SW 1271 (cell line): ENCODE results near the gene LIN28B.
"Not testable (repeated sequence)": the region's sequence is repeated elsewhere in the genome, so short reads cannot be mapped to it uniquely, and the experiment has no call there.

Experiments
- DNase-seq, 2 experiments: peaks; one replicate each; lab custom pipeline; 2025; lab: John Stamatoyannopoulos, UW

The LIN28B gene, protein sequence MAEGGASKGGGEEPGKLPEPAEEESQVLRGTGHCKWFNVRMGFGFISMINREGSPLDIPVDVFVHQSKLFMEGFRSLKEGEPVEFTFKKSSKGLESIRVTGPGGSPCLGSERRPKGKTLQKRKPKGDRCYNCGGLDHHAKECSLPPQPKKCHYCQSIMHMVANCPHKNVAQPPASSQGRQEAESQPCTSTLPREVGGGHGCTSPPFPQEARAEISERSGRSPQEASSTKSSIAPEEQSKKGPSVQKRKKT

DNA sequence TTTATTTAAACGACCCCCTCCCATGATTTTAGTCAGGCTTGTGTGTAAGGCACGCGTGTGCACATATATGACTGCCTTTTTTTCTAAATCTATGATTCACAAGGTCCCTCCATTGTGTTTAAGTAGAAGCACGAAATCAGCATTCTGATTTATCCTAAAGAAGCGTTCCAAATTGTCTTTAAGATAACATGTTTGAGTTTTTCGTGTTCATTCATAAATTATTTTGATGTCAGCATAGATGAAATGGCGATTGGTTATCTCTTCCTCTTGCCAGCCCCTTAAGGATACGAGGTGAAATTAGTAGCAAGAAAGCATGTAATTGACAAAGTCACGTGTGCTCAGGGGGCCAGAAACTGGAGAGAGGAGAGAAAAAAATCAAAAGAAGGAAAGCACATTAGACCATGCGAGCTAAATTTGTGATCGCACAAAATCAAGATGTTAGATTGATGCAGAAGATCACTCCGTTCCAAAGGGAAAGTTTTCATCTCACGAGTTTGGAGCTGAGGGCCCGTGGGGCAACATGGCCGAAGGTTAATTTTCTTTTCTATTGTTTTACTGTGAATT is at the start of gene LIN28B:
TSS of gene LIN28B (plus strand) at position 377 of the 564 bp plus-strand sequence. CDS start at position 521, 144 bp downstream.
- no peak for DNase-seq

DNA sequence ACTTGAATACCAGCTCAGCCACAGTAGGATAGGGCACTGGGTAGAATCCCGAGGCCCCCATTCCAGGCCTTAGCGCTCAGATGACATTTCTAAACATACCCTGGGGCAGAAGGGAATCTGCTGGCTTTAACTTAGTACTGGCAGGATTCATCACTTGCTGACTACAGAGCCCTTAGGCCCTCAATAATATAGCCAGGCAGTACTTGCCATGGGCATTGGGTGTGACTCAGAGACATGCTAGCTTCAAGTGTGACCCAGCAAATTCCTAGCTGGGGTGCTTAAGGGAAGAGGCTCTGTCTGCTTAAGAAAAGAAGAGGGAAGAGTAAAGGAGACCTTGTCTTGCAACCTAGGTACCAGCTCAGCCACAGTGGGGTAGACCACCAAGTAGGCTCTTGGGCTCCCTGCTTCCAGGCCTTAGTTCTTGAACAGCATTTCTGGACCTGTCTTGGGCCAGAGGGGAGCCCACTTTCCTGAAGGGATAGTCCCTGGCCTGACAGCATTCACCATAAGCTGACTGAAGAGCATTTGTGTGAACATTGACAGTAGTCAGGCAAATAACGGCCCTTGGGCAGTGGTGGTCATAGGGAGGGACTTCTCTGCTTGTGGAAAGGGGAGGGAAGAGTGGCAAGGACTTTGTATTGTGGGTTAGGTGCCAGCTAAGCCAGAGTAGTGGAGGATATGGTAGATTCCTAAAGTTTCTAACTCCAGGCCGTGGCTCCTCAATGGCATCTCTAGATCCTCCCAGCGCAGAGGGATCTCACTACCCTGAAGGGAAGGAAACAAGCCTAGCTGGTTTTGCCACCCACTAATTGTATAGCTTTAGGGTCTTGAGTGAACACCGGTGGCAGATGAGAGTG is 48.6 kb upstream of the LIN28B start:
- no peak for DNase-seq

DNA sequence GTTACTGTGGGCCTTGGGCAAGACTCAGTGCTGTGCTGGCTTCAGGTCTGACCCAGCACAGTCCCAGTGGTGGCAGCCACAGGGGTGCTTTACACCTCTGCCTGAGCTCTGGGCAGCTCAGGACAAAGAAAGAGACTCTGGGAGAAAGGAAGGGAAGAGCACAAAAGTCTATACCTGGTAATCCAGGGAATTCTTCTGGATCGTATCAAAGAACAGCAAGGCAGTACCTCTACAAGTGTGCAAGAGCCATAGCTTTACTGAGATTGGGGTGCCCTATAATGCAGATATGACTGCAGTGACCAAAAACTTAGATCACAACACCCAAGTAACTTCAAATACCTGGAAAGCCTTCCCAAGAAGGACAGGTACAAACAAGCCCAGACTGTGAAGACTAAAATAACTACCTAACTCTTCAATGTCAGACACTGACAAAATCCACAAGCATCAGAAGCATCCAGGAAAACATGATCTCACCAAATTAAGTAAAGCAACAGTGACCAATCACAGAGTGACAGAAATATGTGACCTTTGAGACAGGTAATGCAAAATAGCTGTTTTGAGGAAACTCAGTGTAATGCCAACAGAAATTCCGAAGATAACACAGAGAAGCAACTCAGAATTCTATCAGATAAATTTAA is 47.9 kb upstream of the LIN28B start:
- DNase-seq = no peak

DNA sequence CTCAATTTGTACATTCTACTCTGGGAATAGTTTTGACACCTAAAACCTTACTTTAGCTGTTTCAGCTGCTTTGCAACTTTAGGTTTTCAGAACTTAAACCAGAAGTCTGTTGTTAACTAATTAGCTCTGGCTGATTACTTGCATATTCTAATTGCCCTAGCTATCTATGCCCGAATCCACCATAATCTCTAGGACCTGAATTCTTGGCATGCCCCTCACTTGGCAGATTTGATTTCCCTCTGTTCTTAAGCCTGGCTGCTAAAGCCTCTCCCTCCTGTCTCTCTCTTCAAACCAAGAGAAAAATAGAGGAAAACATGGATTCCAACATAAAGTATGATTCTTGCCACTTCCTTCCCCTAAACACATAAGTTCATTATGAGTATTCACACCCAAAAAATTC is 35.0 kb upstream of the LIN28B start:
- DNase-seq = no peak

DNA sequence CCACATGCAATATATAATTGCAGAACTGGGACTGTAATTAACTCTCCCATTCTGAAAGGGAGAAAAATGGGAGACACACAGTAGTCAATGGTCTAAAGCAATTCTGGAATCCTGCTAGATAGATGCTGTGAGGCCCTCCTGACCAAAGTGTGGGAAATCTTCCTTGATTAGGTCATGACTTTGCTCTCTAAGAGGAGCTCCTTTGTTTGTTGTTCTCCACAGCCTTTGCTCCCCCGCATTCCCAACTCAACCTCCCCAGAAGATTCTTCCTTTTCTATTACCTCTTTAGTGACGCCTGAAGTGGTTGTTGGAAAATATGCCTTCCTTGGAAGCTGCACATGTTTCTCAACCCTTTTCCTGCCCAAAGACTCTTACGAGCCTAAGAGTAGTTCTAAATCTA is 28.8 kb upstream of the LIN28B start:
- no peak for DNase-seq

DNA sequence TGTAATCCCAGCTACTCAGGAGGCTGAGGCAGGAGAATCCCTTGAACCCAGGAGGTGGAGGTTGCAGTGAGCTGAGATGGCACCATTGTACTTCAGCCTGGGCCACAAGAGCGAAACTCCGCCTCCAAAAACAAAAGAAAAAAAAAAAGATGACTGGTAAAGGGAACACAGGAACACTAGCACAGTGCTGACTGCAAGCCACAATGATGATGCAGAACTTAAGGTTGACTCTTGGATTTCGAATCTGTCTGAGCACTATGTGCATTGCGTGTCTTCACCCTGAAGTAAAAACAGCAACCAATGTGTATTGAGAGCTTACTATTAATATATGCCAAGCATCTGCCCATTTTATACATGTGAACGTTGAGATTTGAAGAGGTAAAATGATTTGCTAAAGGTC is 27.6 kb upstream of the LIN28B start:
- DNase-seq = no peak

DNA sequence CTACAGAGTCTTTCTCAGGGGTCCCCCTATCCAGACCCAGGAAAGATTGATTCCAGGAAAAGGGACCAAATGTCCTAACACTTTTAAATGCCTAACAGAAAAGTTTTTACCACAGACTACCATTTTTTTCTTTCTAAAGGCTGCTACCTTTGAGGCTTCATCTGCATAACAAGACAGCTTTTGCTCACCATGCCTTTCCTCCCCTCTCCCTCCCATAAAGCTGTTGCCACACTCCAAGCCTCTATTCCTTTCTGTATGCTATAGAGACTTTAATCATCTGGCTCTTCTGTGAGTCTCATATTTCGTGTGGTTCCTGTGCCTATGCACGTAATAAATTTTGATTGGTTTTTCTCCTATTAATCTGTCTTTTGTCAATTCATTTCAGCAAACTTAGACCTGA is 26.0 kb upstream of the LIN28B start:
- no peak for DNase-seq

DNA sequence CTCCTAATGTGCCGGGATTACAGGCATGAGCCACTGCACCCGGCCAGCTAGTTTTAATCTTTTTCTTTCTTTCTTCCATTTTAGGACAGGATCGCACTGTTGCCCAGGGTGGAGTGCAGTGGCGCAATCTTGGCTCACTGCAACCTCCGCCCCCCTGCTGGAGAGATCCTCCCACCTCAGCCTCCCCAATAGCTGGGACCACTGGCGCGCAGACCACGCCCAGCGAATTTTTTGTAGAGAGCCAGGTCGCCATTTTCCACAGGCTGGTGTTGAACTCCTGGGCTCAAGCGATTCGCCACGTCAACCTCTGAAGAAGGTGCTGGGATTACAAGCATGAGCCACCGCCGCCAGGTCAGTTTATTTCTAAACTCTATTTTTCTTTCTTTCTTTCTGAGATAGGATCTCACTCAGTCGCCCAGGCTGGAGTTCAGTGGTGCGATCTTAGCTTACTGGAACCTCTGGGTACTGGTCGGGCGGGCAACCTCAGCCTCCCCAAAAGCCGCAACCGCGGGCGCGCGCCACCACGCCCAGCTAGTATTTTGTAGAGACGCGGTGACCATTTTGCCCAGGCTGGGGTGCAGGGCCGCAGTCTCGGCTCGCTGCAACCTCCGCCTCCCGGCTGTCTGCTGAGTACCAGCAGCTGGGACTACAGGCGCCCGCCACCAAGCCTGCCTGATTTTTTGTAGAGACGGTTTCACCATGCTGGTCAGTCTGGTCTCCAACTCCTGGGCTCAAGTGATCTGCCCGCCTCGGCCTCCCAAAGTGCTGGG is 20.0 kb upstream of the LIN28B start:
- DNase-seq = no peak

DNA sequence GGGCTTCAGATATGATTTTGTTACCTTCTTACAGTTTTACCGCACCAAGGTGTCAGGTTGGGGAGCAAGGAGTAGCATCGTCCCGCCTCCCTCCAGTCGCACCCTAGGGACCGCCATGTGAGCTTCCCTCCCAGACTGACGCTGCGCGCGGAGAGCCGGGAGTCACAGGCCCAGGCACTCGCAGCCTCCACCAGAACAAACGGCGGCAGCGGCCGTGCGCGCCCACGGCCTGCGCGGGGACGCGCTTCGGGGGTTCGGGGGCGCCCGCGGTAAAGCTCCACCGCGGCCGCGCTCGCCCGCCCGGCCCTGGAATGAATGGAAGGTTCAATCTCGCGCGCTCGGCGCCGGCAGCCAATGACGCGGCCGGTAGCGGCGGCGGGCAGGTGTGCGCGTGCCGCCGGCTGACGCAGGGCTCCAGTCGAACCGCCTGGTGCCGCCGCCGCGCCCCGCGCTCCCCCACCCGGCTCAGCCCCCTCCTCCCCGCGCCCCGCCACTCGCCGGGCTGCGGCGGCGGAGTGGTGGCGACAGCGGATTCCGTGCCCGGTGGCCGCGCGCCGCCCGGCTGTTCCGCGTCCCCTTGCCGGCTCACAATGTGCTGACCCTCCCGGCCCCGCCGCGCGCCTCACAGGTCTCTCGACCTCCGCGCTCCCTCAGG is 16.5 kb upstream of the LIN28B start:
- no peak for DNase-seq

DNA sequence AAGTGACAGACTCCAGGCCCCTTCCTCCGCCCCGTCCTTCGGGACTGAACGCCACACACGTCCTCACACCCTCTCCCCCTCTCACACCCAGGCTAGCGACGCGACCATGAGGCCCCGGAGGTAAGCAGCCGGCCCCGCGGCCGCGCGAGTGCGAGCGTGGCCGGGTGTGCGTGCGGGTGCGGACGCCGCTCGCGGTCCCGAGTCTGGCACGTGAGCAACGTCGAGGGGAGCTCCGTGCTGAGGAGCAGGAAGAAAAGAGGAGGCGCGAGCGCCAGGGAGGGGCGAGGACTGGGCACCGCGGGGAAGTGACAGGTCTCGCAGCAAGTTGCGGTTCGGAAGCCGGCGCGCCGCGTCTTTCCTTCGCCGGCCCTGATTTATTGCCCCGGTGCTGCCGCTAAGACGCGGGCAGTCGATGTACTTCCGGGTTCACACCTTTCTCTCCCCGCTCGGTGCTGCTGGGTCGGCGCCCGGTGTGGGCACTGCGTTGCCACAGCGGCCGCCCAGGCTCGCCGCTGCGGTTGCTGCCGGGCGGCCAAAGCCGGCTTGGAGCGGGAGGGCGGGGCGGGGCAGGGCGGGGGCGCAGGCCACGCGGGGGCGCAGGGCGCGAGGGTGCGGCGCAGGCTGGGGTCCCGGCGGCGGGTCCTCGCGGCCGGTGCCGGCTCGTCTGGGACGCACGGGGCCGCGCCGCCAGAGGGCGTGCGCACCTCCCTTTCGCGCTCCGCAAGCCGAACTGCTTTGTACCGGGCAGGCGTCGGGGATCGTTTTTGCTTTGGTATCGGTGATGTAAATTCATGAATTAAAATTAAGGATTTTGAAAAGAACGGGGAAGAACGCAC is 15.8 kb upstream of the LIN28B start:
- no peak for DNase-seq

DNA sequence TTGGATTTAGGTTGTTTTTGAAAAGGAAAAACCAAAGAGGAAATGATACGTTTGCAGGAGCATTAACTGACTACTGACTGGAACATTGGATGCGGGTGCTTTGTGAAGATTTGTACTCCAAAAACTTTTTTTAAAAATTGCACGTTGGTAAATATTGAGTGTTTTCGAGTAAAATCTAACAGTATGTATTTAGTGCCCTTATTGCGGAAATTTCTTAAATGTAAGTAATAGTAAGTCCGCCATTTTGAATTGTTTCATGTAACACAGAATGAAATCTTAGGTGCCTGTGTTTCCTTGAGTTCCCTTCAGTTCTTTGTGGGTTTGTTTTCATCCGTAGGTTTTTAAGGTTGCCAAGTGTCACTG is 15.2 kb upstream of the LIN28B start:
- DNase-seq = no peak

DNA sequence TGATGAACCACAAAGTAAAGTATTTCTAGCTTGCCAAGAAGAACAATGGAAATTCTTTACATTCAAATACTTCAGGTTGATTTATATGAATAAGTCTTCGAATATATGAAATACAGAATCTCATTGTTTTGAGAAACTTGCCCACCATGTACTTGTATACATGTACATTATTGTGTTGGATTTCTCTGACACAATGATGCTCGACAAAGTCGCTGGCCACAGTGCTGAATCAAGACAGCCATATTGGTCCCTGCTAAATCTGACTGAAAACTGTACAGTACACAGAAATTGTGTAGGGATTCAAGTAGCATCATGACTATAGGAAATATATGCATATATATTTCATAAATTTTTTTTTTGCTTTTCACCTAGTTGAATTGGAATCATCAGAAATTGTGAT is 13.1 kb upstream of the LIN28B start:
- no peak for DNase-seq

DNA sequence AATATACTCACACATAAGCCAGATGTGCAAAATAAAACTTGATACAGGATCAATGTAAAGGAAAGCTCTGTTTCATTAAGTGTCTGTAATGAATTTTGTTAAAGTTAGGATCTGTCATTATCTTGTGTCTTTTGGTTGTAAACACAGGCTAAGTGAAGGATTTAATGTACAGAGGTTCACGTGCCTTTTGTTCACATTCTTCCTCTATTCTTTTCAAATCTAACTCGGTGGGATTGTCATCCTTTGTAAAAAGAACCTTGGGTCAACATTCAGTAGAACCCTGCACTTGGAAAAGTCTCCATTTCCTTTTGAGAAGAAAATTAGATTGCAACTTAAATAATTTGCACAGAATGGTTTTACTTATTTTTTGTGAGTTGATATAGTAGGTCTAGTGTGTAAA is 7.7 kb upstream of the LIN28B start:
- DNase-seq = no peak

DNA sequence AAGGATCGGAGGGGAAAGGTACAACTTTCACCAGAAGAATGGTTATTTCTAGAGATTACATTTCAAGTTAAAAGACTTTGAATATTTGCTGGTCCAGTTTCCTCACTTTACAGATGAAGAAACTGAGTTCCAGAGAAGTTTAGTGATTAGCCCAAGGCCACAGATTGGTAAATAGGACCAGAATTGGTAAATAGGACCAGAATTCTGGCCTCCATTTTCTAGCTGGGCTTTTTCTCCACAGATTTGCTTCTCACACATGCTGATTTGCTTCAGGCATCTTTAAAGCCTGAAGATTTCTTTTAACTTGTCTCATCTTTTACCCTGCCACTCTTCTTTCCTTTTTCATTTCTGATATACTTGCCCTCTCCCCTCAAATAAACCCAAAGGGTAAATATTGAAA is 5.2 kb upstream of the LIN28B start:
- DNase-seq = no peak

DNA sequence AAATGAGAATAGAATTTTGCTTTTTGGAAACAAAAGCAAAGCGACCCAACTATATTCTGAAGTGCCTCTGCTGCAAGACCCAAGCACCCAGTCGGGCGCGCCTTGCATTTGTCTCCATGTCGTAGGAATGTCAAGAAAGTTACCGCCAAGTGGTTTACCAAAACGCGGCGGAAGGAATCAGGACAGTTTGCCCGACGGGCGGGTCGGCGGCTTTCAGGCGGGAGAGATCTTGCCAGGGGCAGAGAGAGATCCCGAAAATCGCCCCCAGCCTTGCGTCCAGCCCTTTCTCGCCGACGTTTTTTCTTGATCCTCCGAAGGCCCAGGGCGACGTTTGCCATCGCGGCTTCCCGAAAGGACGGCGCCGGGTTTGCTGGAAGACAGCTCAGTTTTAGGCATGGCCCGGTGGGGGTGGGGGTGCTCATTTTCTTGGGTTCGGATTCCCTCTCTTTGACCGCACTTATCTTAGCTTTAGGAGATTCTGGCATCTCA is 4.0 kb upstream of the LIN28B start:
- DNase-seq = no peak

DNA sequence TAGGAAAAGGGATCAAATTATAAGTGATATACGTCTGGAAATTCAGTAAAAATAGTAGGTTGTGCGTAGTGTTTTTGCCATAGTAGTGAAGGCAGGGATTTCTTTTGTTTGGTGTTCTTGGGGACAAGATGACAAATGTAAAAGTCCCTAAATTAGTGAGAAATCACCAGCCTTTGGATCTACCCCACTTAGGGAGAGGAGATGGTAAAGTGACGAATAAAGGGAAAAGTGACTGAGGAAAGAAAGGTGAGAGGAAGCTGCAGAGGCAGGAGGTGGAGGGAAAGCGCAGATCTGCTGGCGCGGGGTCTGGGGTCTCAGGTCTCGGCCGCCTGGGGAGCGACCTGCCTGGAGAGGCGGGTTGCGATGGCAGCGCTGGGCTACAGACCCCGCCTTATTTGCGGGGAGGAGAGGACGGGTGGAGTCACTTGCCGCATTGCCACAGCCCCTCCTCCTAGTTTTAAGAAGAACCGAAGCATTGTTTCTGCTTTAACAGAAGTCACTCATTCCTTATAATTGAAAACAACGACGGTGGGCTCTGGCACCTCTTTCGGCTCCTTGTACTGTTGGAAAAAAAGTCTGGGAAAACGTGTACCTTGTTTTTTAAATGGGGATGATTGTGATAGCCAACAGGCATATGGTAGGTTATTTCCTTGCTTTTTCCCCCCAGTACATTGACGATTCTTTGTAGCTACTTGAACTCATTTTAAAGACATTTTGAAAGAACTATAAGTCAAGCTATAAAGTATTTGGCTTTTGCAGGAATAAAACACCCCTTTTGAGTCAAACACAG is 3.3 kb upstream of the LIN28B start:
- not testable (repeated sequence) for DNase-seq

DNA sequence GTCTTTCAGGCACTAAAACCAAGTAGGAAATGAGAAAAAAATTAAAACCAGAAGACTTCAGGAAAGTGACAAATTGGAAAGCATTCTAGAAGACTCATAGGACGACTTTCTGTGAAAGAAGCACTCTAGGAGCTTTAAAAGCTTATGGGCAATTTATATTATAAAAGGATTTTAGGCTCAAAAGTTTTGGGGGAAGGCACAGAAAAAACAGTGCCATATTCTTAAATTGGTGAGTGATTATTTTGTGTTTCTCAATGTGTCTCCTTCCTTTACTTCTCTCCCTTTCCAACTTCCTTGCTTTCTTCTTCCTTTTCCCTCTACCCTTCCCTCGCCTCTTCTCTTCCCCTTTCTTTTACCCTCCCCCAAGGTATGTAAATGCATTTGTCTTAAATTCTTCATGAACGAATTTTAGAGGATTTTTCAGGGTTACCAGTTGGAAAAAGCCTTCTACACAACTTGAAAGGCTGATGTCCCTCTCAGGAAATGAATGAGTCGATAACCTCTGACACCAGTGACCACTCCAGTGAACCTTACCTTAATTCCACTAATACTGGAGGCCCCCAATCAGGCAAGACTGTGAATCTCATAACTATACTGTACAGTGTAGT is 2.6 kb upstream of the LIN28B start:
- DNase-seq = no peak

DNA sequence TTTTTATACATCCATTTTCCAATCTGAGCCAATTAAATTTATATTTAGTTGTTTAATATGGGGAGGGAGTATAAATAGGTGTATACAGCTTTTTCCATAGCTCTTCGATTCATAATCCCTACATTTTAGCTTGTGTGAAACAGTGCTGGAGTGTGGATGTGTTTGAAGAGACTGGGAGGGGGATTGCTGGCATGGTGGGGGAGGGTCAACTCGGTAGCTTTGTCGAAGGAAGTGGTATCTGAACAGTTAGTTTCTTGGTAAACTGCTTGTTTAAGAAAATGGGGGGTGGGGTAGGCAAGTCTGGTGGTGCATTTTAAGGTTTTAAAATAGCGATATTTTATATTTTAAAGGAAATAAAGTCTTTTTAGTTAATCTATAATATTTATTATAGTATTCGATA is 1.4 kb upstream of the LIN28B start:
- DNase-seq = no peak
